GM23338 (cell line): ENCODE data around the gene NT5DC2. TPM values are rescaled to one million over a fixed set of nuclear protein-coding genes. Genes with fewer than 3 reads are reported as not detected.

Source experiments
- ATAC-seq: fragments of 200-7000 bp; cut with Tn5 transposase; 3 replicates; pipeline ENCODE4 v1.9.1; 2020
- DNase-seq: peaks from one replicate; pipeline ENCODE4 v3.0.0-alpha.2; 2015; ENCODE audit warnings: low spot score
- H2AFZ ChIP-seq: fragments of 200-600 bp; sonication (generic); 2 replicates; pipeline ENCODE4 v1.8.0; 2016; ENCODE audit warnings: antibody characterized with exemption, mild to moderate bottlenecking, moderate library complexity
- H3F3A ChIP-seq: fragments of 200-600 bp; sonication (generic); replicated peaks from 2 replicates; pipeline ENCODE4 v1.8.0; 2017; ENCODE audit warnings: antibody characterized with exemption, mixed run types, low read depth
- H3K27ac ChIP-seq: fragments of 200-600 bp; sonication (generic); 2 replicates; pipeline ENCODE4 v1.6.1; 2016; ENCODE audit warnings: low read depth
- H3K27me3 ChIP-seq: fragments of 200-600 bp; sonication (generic); 2 replicates; pipeline ENCODE4 v1.8.0; 2016; ENCODE audit warnings: mild to moderate bottlenecking, mixed run types, moderate library complexity; ENCODE audit not compliant: insufficient read depth
- H3K36me3 ChIP-seq: fragments of 200-600 bp; sonication (generic); 2 replicates; pipeline ENCODE4 v1.8.0; 2016; ENCODE audit warnings: mild to moderate bottlenecking; ENCODE audit not compliant: insufficient read depth
- H3K4me1 ChIP-seq: fragments of 200-600 bp; sonication (generic); 2 replicates; pipeline ENCODE4 v1.8.0; 2016; ENCODE audit warnings: mild to moderate bottlenecking, moderate library complexity; ENCODE audit not compliant: insufficient read depth
- H3K4me2 ChIP-seq: fragments of 200-600 bp; sonication (generic); 2 replicates; pipeline ENCODE4 v1.7.1; 2017; ENCODE audit warnings: mixed run types
- H3K4me3 ChIP-seq: fragments of 200-600 bp; sonication (generic); 2 replicates; pipeline ENCODE4 v1.6.1; 2016; ENCODE audit warnings: mixed run types
- H3K79me2 ChIP-seq: fragments of 200-600 bp; sonication (generic); replicated peaks from 2 replicates; pipeline ENCODE4 v1.8.0; 2017; ENCODE audit warnings: mild to moderate bottlenecking; ENCODE audit not compliant: insufficient read depth
- H3K9me2 ChIP-seq: fragments of 200-600 bp; sonication (generic); 2 replicates; pipeline ENCODE4 v1.8.0; 2017; ENCODE audit not compliant: insufficient read depth
- H4K20me1 ChIP-seq: fragments of 200-600 bp; sonication (generic); replicated peaks from 2 replicates; pipeline ENCODE4 v1.8.0; 2017; ENCODE audit warnings: mild to moderate bottlenecking; ENCODE audit not compliant: insufficient read depth
- H3K27ac Mint-ChIP-seq: 2 replicates; pipeline ENCODE4 v1.8.0; 2020; ENCODE audit warnings: inconsistent platforms, mild to moderate bottlenecking, moderate library complexity, mixed read lengths
- H3K27me3 Mint-ChIP-seq: 3 replicates; pipeline ENCODE4 v1.8.0; 2022; ENCODE audit warnings: low read depth, mild to moderate bottlenecking, moderate library complexity, mixed read lengths, inconsistent platforms; ENCODE audit not compliant: insufficient read depth, poor library complexity
- H3K36me3 Mint-ChIP-seq: 3 replicates; pipeline ENCODE4 v1.8.0; 2021; ENCODE audit warnings: low read depth, mild to moderate bottlenecking, inconsistent platforms, moderate library complexity, mixed read lengths
- H3K4me1 Mint-ChIP-seq: 3 replicates; pipeline ENCODE4 v1.8.0; 2020; ENCODE audit warnings: mild to moderate bottlenecking, inconsistent platforms, mixed read lengths
- H3K4me3 Mint-ChIP-seq: 3 replicates; pipeline ENCODE4 v1.8.0; 2021; ENCODE audit warnings: moderate library complexity, mild to moderate bottlenecking, inconsistent platforms, mixed read lengths
- H3K9me3 Mint-ChIP-seq: 3 replicates; pipeline ENCODE4 v1.8.0; 2020; ENCODE audit warnings: moderate library complexity, mild to moderate bottlenecking, inconsistent platforms, mixed read lengths
- EZH2phosphoT487 ChIP-seq: fragments of 200-600 bp; sonication (generic); IDR thresholded peaks from one replicate; pipeline ENCODE4 v1.8.1; 2018; ENCODE audit warnings: antibody characterized with exemption; ENCODE audit not compliant: unreplicated experiment
- JUNB ChIP-seq: IDR thresholded peaks from one replicate; pipeline ENCODE4 v1.6.1; 2016; ENCODE audit warnings: antibody characterized with exemption; ENCODE audit not compliant: unreplicated experiment
- polyA plus RNA-seq: library from polyadenylated mRNA; unstranded; fragments of >200 nt; fragmentation: Nextera tagmentation; extraction: Ambion mirVana; gene quantifications from 2 replicates; pipeline ENCODE4 v1.2.1, GENCODE V29; 2016
- total RNA-seq: library from RNA; depleted of rRNA; stranded (reverse); fragments of >200 nt; shearing (Covaris generic); gene quantifications from 2 replicates; pipeline ENCODE4 v1.2.3, GENCODE V29; 2014
- TF ChIP-seq, protein P1 (sequence below): IDR thresholded peaks from one replicate; pipeline ENCODE4 v1.6.1; 2018; ENCODE audit warnings: antibody characterized with exemption; ENCODE audit not compliant: unreplicated experiment
- TF ChIP-seq, protein P2 (sequence below): fragments of 250-450 bp; sonication (Bioruptor Pico); IDR thresholded peaks from 2 replicates; pipeline ENCODE4 v1.5.0; 2020; ENCODE audit warnings: mild to moderate bottlenecking, moderate library complexity

The NT5DC2 gene
- total and polyA plus RNA-seq, 2 experiments from 2014 or later: 269 to 324 TPM

DNA sequence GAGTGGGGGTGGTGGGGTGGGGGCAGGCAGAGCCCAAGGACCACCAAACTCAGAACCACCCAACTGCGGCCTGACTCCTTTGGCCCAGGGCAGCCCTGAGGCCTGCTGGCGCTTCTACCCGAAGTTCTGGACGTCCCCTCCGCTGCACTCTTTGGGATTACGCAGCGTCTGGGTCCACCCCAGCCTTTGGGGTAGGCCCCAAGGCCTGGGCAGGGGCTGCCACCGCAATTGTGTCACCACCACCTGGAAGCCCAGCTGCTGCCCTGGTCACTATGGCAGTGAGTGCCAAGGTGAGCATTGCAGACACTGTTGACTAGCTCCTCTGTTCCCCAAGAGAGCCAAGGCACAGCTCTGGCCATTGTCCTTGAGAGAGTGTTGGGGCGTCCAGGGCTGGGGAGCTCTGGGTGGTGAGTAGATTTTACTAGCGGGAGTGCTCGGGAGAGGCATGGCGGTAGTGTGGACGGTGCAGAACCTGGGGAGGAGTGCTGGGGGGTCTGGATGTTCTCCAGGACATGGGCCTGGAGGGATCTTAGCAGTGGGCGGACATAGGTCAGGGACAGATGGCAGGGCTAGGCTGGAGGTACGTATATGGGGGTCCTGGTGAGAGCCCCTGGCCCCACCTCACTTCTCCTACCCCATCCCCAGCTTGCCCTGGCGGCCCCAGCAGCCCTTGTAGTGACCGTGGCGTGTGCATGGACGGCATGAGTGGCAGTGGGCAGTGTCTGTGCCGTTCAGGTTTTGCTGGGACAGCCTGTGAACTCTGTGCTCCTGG, 12.8 kb downstream of the NT5DC2 start:
- Histone ChIP-seq H2AFZ (no peak overlapping the region), H3K4me2 (no peak overlapping the region), H3K9me2 (no peaks in the 10 kb centered on the region), H3F3A (0 out of 2 replicates have a peak, but pooled peaks cover 2% of the 10 kb centered on the region), H3K27me3 (no peaks in the 10 kb centered on the region), H3K27ac (no peak overlapping the region), H3K4me1 (no peaks in the 10 kb centered on the region), H3K79me2 (no peaks in the 10 kb centered on the region), H4K20me1 (no peaks in the 10 kb centered on the region), H3K36me3 (no peaks in the 10 kb centered on the region), H3K4me3 (no peak overlapping the region)
- ATAC-seq (no peak), DNase-seq (no peak)
- peaks cover 16% of the 10 kb centered on the region for H3K27me3 Mint-ChIP-seq
- TF ChIP-seq, protein P1, sequence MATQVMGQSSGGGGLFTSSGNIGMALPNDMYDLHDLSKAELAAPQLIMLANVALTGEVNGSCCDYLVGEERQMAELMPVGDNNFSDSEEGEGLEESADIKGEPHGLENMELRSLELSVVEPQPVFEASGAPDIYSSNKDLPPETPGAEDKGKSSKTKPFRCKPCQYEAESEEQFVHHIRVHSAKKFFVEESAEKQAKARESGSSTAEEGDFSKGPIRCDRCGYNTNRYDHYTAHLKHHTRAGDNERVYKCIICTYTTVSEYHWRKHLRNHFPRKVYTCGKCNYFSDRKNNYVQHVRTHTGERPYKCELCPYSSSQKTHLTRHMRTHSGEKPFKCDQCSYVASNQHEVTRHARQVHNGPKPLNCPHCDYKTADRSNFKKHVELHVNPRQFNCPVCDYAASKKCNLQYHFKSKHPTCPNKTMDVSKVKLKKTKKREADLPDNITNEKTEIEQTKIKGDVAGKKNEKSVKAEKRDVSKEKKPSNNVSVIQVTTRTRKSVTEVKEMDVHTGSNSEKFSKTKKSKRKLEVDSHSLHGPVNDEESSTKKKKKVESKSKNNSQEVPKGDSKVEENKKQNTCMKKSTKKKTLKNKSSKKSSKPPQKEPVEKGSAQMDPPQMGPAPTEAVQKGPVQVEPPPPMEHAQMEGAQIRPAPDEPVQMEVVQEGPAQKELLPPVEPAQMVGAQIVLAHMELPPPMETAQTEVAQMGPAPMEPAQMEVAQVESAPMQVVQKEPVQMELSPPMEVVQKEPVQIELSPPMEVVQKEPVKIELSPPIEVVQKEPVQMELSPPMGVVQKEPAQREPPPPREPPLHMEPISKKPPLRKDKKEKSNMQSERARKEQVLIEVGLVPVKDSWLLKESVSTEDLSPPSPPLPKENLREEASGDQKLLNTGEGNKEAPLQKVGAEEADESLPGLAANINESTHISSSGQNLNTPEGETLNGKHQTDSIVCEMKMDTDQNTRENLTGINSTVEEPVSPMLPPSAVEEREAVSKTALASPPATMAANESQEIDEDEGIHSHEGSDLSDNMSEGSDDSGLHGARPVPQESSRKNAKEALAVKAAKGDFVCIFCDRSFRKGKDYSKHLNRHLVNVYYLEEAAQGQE: no peak
- TF ChIP-seq, protein P2, sequence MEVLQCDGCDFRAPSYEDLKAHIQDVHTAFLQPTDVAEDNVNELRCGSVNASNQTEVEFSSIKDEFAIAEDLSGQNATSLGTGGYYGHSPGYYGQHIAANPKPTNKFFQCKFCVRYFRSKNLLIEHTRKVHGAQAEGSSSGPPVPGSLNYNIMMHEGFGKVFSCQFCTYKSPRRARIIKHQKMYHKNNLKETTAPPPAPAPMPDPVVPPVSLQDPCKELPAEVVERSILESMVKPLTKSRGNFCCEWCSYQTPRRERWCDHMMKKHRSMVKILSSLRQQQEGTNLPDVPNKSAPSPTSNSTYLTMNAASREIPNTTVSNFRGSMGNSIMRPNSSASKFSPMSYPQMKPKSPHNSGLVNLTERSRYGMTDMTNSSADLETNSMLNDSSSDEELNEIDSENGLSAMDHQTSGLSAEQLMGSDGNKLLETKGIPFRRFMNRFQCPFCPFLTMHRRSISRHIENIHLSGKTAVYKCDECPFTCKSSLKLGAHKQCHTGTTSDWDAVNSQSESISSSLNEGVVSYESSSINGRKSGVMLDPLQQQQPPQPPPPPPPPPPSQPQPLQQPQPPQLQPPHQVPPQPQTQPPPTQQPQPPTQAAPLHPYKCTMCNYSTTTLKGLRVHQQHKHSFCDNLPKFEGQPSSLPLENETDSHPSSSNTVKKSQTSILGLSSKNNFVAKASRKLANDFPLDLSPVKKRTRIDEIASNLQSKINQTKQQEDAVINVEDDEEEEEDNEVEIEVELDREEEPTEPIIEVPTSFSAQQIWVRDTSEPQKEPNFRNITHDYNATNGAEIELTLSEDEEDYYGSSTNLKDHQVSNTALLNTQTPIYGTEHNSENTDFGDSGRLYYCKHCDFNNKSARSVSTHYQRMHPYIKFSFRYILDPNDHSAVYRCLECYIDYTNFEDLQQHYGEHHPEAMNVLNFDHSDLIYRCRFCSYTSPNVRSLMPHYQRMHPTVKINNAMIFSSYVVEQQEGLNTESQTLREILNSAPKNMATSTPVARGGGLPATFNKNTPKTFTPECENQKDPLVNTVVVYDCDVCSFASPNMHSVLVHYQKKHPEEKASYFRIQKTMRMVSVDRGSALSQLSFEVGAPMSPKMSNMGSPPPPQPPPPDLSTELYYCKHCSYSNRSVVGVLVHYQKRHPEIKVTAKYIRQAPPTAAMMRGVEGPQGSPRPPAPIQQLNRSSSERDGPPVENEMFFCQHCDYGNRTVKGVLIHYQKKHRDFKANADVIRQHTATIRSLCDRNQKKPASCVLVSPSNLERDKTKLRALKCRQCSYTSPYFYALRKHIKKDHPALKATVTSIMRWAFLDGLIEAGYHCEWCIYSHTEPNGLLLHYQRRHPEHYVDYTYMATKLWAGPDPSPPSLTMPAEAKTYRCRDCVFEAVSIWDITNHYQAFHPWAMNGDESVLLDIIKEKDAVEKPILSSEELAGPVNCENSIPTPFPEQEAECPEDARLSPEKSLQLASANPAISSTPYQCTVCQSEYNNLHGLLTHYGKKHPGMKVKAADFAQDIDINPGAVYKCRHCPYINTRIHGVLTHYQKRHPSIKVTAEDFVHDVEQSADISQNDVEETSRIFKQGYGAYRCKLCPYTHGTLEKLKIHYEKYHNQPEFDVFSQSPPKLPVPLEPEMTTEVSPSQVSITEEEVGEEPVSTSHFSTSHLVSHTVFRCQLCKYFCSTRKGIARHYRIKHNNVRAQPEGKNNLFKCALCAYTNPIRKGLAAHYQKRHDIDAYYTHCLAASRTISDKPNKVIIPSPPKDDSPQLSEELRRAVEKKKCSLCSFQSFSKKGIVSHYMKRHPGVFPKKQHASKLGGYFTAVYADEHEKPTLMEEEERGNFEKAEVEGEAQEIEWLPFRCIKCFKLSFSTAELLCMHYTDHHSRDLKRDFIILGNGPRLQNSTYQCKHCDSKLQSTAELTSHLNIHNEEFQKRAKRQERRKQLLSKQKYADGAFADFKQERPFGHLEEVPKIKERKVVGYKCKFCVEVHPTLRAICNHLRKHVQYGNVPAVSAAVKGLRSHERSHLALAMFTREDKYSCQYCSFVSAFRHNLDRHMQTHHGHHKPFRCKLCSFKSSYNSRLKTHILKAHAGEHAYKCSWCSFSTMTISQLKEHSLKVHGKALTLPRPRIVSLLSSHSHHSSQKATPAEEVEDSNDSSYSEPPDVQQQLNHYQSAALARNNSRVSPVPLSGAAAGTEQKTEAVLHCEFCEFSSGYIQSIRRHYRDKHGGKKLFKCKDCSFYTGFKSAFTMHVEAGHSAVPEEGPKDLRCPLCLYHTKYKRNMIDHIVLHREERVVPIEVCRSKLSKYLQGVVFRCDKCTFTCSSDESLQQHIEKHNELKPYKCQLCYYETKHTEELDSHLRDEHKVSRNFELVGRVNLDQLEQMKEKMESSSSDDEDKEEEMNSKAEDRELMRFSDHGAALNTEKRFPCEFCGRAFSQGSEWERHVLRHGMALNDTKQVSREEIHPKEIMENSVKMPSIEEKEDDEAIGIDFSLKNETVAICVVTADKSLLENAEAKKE (CRISPR knock-in tag): no peak
- TF ChIP-seq EZH2phosphoT487 (no peak), JUNB (no peak)
- no peak overlapping the region for H3K4me3 Mint-ChIP-seq
- H3K27ac Mint-ChIP-seq: no peak overlapping the region
- peaks cover 16% of the 10 kb centered on the region for H3K36me3 Mint-ChIP-seq
- peaks cover 3% of the 10 kb centered on the region; the same call in 2 of the 3 replicates for H3K4me1 Mint-ChIP-seq
- H3K9me3 Mint-ChIP-seq: no peaks in the 10 kb centered on the region
